HG03064 (cell line): ENCODE measurements around the gene MUC20.
A peak's percentile ranks its signal among the peaks of the same experiment; 100 is the strongest.
"Not testable (repeated sequence)": the region's sequence is repeated elsewhere in the genome, so short reads cannot be mapped to it uniquely, and the experiment has no call there.

ENCODE experiments used
- ATAC-seq: cut with Tn5 transposase; IDR thresholded peaks from one replicate; pipeline ENCODE4 v1.9.1; 2021; ENCODE audit warnings: low read depth; ENCODE audit not compliant: unreplicated experiment

Gene MUC20

GRCh38 chr3:195720831-195721506, at the start of gene MUC20:
TSS of gene MUC20 (plus strand) at chr3:195720978. CDS start at chr3:195721008, 30 bp downstream.
- ATAC-seq = not testable (repeated sequence)

GRCh38 chr3:195671283-195671682, 49.5 kb upstream of the MUC20 start:
- not testable (repeated sequence) for ATAC-seq

GRCh38 chr3:195673711-195674110, 47.1 kb upstream of the MUC20 start:
- not testable (repeated sequence) for ATAC-seq

GRCh38 chr3:195678391-195679015, 42.3 kb upstream of the MUC20 start:
- not testable (repeated sequence) for ATAC-seq

- not testable (repeated sequence) for ATAC-seq
Observed at GRCh38 chr3:195680690-195681089, 40.1 kb upstream of the MUC20 start.

- ATAC-seq = not testable (repeated sequence)
Observed at GRCh38 chr3:195681458-195682103, 39.2 kb upstream of the MUC20 start.

GRCh38 chr3:195682104-195682742, 38.6 kb upstream of the MUC20 start:
- not testable (repeated sequence) for ATAC-seq

GRCh38 chr3:195683722-195684526, 36.9 kb upstream of the MUC20 start:
- ATAC-seq = not testable (repeated sequence)

GRCh38 chr3:195684527-195685257, 36.1 kb upstream of the MUC20 start:
- ATAC-seq = peak; percentile 66

- not testable (repeated sequence) for ATAC-seq
Observed at GRCh38 chr3:195686537-195687208, 34.1 kb upstream of the MUC20 start.

- ATAC-seq = not testable (repeated sequence)
Observed at GRCh38 chr3:195687209-195687760, 33.5 kb upstream of the MUC20 start.

GRCh38 chr3:195688471-195689183, 32.2 kb upstream of the MUC20 start:
- not testable (repeated sequence) for ATAC-seq

- not testable (repeated sequence) for ATAC-seq
Observed at GRCh38 chr3:195689184-195690070, 31.4 kb upstream of the MUC20 start.

- ATAC-seq = no peak
Observed at GRCh38 chr3:195690951-195691350, 29.8 kb upstream of the MUC20 start.

- not testable (repeated sequence) for ATAC-seq
Observed at GRCh38 chr3:195691596-195692353, 29.0 kb upstream of the MUC20 start.

GRCh38 chr3:195692354-195692685, 28.5 kb upstream of the MUC20 start:
- no peak for ATAC-seq
